ENCODE results near the gene SLC35F3.
"Not testable (repeated sequence)": the region's sequence is repeated elsewhere in the genome, so short reads cannot be mapped to it uniquely, and the experiment has no call there.

GRCh38 chr1:234211855-234212254 is 307.4 kb downstream of the SLC35F3 start:
- TF ChIP-seq POLR2A, CTCF (IDR thresholded peaks at IDR 0.05): not testable (repeated sequence)

Data from suprapubic skin (tissue), 3 donors.